Epithelial cell of esophagus (primary cell): ENCODE data around the gene TENM3.

ENCODE experiments used
- DNase-seq: peaks from one replicate; pipeline ENCODE4 v3.0.0; 2010; ENCODE audit warnings: low read depth
- H3K4me3 ChIP-seq: 2 replicates; pipeline ENCODE4 v1.5.1; 2011; ENCODE audit warnings: mild to moderate bottlenecking, low read length, control low read depth
- CTCF ChIP-seq: IDR thresholded peaks from 2 replicates; pipeline ENCODE4 v1.5.1; 2011; ENCODE audit warnings: low read depth, mild to moderate bottlenecking, low read length, control low read depth, inconsistent platforms; ENCODE audit not compliant: insufficient read depth; ENCODE audit errors: missing control alignments

TENM3 gene

GRCh38 chr4:182273191-182273935, 30.2 kb downstream of the TENM3 start:
- DNase-seq, result no peak
- no peak for TF ChIP-seq CTCF
- no peak overlapping the region for H3K4me3 ChIP-seq

GRCh38 chr4:182276210-182277109, 33.3 kb downstream of the TENM3 start:
- H3K4me3 ChIP-seq, result no peak overlapping the region
- no peak for TF ChIP-seq CTCF
- no peak for DNase-seq

- H3K4me3 ChIP-seq, result no peak overlapping the region
- TF ChIP-seq CTCF, result no peak
- DNase-seq, result no peak
Observed at GRCh38 chr4:182277377-182277776, 34.2 kb downstream of the TENM3 start.

- TF ChIP-seq CTCF, result no peak
- no peak for DNase-seq
- no peak overlapping the region for H3K4me3 ChIP-seq
Observed at GRCh38 chr4:182278729-182279128, 35.5 kb downstream of the TENM3 start.

GRCh38 chr4:182280436-182281111, 37.4 kb downstream of the TENM3 start:
- no peak overlapping the region for H3K4me3 ChIP-seq
- DNase-seq, result no peak
- TF ChIP-seq CTCF, result no peak

- peak; percentile 38 for DNase-seq
- no peak for TF ChIP-seq CTCF
Observed at GRCh38 chr4:182286035-182286434, 42.8 kb downstream of the TENM3 start.

More at GRCh38 chr4:182286035-182286434, 42.8 kb downstream of the TENM3 start:
- no peak overlapping the region for H3K4me3 ChIP-seq
